ENCODE data around the gene SOX30. TPM values are rescaled to one million over a fixed set of nuclear protein-coding genes. Genes with fewer than 3 reads are reported as not detected.
A peak's percentile ranks its signal among the peaks of the same experiment; 100 is the strongest.
"Not testable (repeated sequence)": the region's sequence is repeated elsewhere in the genome, so short reads cannot be mapped to it uniquely, and the experiment has no call there.

The SOX30 gene
- polyA plus RNA-seq = under 1 TPM; 0.04 to 0.05 TPM

GRCh38 chr5:157652377-157652692, at the start of gene SOX30:
SOX30 (minus strand) TSS chr5:157652438; CDS start chr5:157652078, 360 bp downstream.
- WGBS, 2 donors = 87 to 91% methylated on average over 15 of the region's 15 CpGs
- Histone ChIP-seq H3K4me1 (ENCODE audit: control insufficient read depth in 2 of 2, insufficient read depth in 2 of 2, low read length in 1 of 2) (peaks cover 3 to 8% of the 10 kb centered on the region in 2 donors), H3K4me3 (ENCODE audit: low read depth in 1 of 2, low read length in 2 of 2) (peak within 1 kb of the TSS; percentile 54 to 62), H3K36me3 (ENCODE audit: control insufficient read depth in 2 of 2, insufficient read depth in 2 of 2, low read length in 1 of 2) (no peaks in the 10 kb centered on the region), H3K9me3 (ENCODE audit: control insufficient read depth in 2 of 2, insufficient read depth in 1 of 2, low read depth in 1 of 2, low read length in 1 of 2) (no peaks in the 10 kb centered on the region), H3K27ac (ENCODE audit: low read depth in 2 of 2, low read length in 1 of 2) (peak within 1 kb of the TSS in 1 of 2 donors; percentile 31), H3K27me3 (ENCODE audit: control insufficient read depth in 1 of 2, insufficient read depth in 2 of 2, low read length in 2 of 2) (no peaks in the 10 kb centered on the region)

- 68 to 83% methylated on average over 4 of the region's 4 CpGs for WGBS, 2 donors
- not testable (repeated sequence) for H3K27me3 ChIP-seq (ENCODE audit: control insufficient read depth in 1 of 2, insufficient read depth in 2 of 2, low read length in 2 of 2); H3K4me3 ChIP-seq (ENCODE audit: low read depth in 1 of 2, low read length in 2 of 2); H3K36me3 ChIP-seq (ENCODE audit: control insufficient read depth in 2 of 2, insufficient read depth in 2 of 2, low read length in 1 of 2); H3K9me3 ChIP-seq (ENCODE audit: control insufficient read depth in 2 of 2, insufficient read depth in 1 of 2, low read depth in 1 of 2, low read length in 1 of 2); H3K4me1 ChIP-seq (ENCODE audit: control insufficient read depth in 2 of 2, insufficient read depth in 2 of 2, low read length in 1 of 2); H3K27ac ChIP-seq (ENCODE audit: low read depth in 2 of 2, low read length in 1 of 2)
These were observed 46.4 kb upstream of the SOX30 start for GRCh38 chr5:157698674-157699073.

DNA sequence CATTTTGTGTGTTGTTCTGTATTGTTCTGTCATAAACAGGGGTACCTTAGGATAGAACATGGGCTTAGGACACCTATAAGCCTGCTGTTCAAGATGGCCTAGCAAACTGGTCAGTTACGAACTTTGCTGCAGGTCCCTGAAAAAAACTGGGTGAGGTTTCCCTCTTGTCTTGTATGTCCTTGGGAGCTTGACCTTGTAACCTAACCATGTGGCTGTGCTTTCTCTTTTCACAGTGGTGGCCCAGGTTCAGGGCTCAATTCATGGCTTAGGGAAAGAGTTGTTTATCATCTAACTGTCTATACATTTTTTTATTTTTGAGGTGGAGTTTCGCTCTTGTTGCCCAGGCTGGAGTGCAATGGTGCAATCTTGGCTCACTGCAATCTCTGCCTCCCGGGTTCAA, 43.9 kb upstream of the SOX30 start:
- H3K4me3 ChIP-seq (ENCODE audit: low read depth in 1 of 2, low read length in 2 of 2); H3K27ac ChIP-seq (ENCODE audit: low read depth in 2 of 2, low read length in 1 of 2); H3K36me3 ChIP-seq (ENCODE audit: control insufficient read depth in 2 of 2, insufficient read depth in 2 of 2, low read length in 1 of 2); H3K4me1 ChIP-seq (ENCODE audit: control insufficient read depth in 2 of 2, insufficient read depth in 2 of 2, low read length in 1 of 2); H3K27me3 ChIP-seq (ENCODE audit: control insufficient read depth in 1 of 2, insufficient read depth in 2 of 2, low read length in 2 of 2); H3K9me3 ChIP-seq (ENCODE audit: control insufficient read depth in 2 of 2, insufficient read depth in 1 of 2, low read depth in 1 of 2, low read length in 1 of 2): not testable (repeated sequence)
- 91 to 92% methylated on average over 3 of the region's 3 CpGs for WGBS, 2 donors

- H3K4me1 ChIP-seq (ENCODE audit: control insufficient read depth in 2 of 2, insufficient read depth in 2 of 2, low read length in 1 of 2); H3K27me3 ChIP-seq (ENCODE audit: control insufficient read depth in 1 of 2, insufficient read depth in 2 of 2, low read length in 2 of 2); H3K27ac ChIP-seq (ENCODE audit: low read depth in 2 of 2, low read length in 1 of 2); H3K36me3 ChIP-seq (ENCODE audit: control insufficient read depth in 2 of 2, insufficient read depth in 2 of 2, low read length in 1 of 2); H3K9me3 ChIP-seq (ENCODE audit: control insufficient read depth in 2 of 2, insufficient read depth in 1 of 2, low read depth in 1 of 2, low read length in 1 of 2); H3K4me3 ChIP-seq (ENCODE audit: low read depth in 1 of 2, low read length in 2 of 2): not testable (repeated sequence)
- 85 to 94% methylated on average over 24 to 25 of the region's 25 CpGs for WGBS, 2 donors
These were observed 41.6 kb upstream of the SOX30 start for GRCh38 chr5:157693816-157694215.

GRCh38 chr5:157690690-157691433, 38.6 kb upstream of the SOX30 start:
- Histone ChIP-seq H3K36me3 (ENCODE audit: control insufficient read depth in 2 of 2, insufficient read depth in 2 of 2, low read length in 1 of 2) (no peaks in the 10 kb centered on the region), H3K27me3 (ENCODE audit: control insufficient read depth in 1 of 2, insufficient read depth in 2 of 2, low read length in 2 of 2) (no peaks in the 10 kb centered on the region), H3K9me3 (ENCODE audit: control insufficient read depth in 2 of 2, insufficient read depth in 1 of 2, low read depth in 1 of 2, low read length in 1 of 2) (peaks cover 0 to 3% of the 10 kb centered on the region in 2 donors), H3K4me3 (ENCODE audit: low read depth in 1 of 2, low read length in 2 of 2) (no peak overlapping the region), H3K4me1 (ENCODE audit: control insufficient read depth in 2 of 2, insufficient read depth in 2 of 2, low read length in 1 of 2) (peaks cover 0 to 3% of the 10 kb centered on the region in 2 donors), H3K27ac (ENCODE audit: low read depth in 2 of 2, low read length in 1 of 2) (no peak overlapping the region)
- 72 to 77% methylated on average over 53 of the region's 53 CpGs for WGBS, 2 donors

- no peaks in the 10 kb centered on the region for H3K36me3 ChIP-seq (ENCODE audit: control insufficient read depth in 2 of 2, insufficient read depth in 2 of 2, low read length in 1 of 2)
- 68 to 70% methylated on average over 51 to 52 of the region's 52 CpGs for WGBS, 2 donors
- H3K4me1 ChIP-seq (ENCODE audit: control insufficient read depth in 2 of 2, insufficient read depth in 2 of 2, low read length in 1 of 2) = peaks cover 0 to 3% of the 10 kb centered on the region in 2 donors
- H3K27ac ChIP-seq (ENCODE audit: low read depth in 2 of 2, low read length in 1 of 2) = no peak overlapping the region
- H3K9me3 ChIP-seq (ENCODE audit: control insufficient read depth in 2 of 2, insufficient read depth in 1 of 2, low read depth in 1 of 2, low read length in 1 of 2) = peaks cover 0 to 3% of the 10 kb centered on the region in 2 donors
- no peak overlapping the region for H3K4me3 ChIP-seq (ENCODE audit: low read depth in 1 of 2, low read length in 2 of 2)
- no peaks in the 10 kb centered on the region for H3K27me3 ChIP-seq (ENCODE audit: control insufficient read depth in 1 of 2, insufficient read depth in 2 of 2, low read length in 2 of 2)
These were observed 37.9 kb upstream of the SOX30 start for GRCh38 chr5:157689942-157690689.

DNA sequence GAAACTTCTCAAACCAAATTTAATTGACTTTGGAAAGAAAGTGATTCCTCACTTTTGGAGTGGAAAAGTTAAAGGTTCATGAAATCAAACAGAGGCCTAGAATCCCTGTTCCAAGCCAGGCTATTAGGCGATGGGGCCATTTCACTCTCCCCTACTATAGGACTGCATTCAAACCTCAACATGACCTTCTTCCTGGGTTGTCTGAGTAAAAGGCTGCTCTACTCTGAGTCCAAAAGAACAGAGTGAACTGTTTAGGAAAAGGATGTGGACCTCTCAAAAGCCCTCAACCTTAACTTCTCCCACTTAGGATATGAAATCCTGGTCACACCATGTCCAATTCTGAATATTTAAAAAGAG, 34.9 kb upstream of the SOX30 start:
- WGBS, 2 donors = 91 to 96% methylated on average over 1 of the region's 1 CpG
- Histone ChIP-seq H3K36me3 (ENCODE audit: control insufficient read depth in 2 of 2, insufficient read depth in 2 of 2, low read length in 1 of 2) (no peaks in the 10 kb centered on the region), H3K4me3 (ENCODE audit: low read depth in 1 of 2, low read length in 2 of 2) (no peak overlapping the region), H3K4me1 (ENCODE audit: control insufficient read depth in 2 of 2, insufficient read depth in 2 of 2, low read length in 1 of 2) (peaks cover 0 to 3% of the 10 kb centered on the region in 2 donors), H3K27ac (ENCODE audit: low read depth in 2 of 2, low read length in 1 of 2) (no peak overlapping the region), H3K9me3 (ENCODE audit: control insufficient read depth in 2 of 2, insufficient read depth in 1 of 2, low read depth in 1 of 2, low read length in 1 of 2) (peaks cover 0 to 3% of the 10 kb centered on the region in 2 donors), H3K27me3 (ENCODE audit: control insufficient read depth in 1 of 2, insufficient read depth in 2 of 2, low read length in 2 of 2) (no peaks in the 10 kb centered on the region)

DNA sequence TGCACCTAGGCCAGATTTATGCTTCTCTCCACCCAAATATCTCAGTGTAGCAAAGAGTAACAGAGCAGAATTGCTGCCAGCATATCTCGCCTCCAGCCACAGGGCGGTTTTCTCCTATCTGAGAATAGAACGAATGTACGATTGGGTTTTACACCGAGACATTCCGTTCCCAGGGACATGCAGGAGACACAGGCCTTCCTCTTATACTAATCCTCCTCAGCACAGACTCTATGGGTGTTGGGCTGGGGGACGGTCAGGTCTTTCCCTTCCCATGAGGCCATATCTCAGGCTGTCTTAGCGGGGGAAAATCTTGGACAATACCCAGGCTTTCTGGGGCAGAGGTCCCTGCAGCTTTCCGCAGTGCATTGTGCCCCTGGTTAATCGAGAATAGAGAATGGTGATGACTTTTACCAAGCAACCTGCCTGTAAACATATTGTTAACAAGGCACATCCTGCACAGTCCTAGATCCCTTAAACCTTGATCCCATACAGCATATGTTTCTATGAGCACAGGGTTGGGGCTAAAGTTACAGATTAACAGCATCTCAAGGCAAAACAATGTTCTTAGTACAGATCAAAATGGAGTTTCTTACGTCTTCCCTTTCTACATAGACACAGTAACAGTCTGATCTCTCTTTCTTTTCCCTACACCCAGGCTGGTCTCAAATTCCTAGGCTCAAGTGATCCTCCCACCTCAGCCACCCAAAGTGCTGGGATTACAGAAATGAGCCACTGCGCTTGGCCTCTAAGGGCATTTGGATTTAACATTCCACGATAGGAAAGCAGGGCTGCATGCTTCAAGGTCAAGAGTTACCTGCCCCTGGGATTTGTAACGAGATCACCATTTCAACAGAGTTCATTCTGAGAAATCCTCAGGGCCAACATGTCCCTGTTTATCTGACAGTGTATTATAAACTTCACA, 34.3 kb upstream of the SOX30 start:
- H3K4me1 ChIP-seq (ENCODE audit: control insufficient read depth in 2 of 2, insufficient read depth in 2 of 2, low read length in 1 of 2); H3K27ac ChIP-seq (ENCODE audit: low read depth in 2 of 2, low read length in 1 of 2): not testable (repeated sequence)
- 86% methylated on average over 14 of the region's 14 CpGs for WGBS, 2 donors

DNA sequence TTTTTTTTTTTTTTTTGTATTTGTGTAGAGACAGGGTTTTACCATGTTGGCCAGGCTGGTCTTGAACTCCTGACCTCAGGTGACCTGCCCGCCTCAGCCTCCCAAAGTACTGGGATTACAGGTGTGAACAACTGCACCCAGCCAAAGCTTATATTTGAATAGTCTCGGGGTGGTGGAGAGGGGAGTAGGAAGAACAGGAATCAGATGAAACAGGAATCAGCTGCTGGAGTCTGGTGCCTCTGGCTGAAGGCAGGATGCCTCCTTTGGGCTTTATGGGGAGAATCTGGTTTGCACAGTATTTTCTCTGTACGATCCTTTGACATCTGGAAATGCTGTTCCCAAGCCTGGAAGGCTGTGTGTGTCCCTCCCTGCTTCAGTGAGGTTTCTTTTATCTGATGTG, 30.0 kb upstream of the SOX30 start:
- H3K9me3 ChIP-seq (ENCODE audit: control insufficient read depth in 2 of 2, insufficient read depth in 1 of 2, low read depth in 1 of 2, low read length in 1 of 2) = no peaks in the 10 kb centered on the region
- WGBS, 2 donors = 58 to 72% methylated on average over 3 of the region's 3 CpGs
- H3K36me3 ChIP-seq (ENCODE audit: control insufficient read depth in 2 of 2, insufficient read depth in 2 of 2, low read length in 1 of 2) = no peaks in the 10 kb centered on the region
- H3K4me1 ChIP-seq (ENCODE audit: control insufficient read depth in 2 of 2, insufficient read depth in 2 of 2, low read length in 1 of 2) = no peaks in the 10 kb centered on the region
- no peaks in the 10 kb centered on the region for H3K27me3 ChIP-seq (ENCODE audit: control insufficient read depth in 1 of 2, insufficient read depth in 2 of 2, low read length in 2 of 2)
- no peak overlapping the region for H3K4me3 ChIP-seq (ENCODE audit: low read depth in 1 of 2, low read length in 2 of 2)
- H3K27ac ChIP-seq (ENCODE audit: low read depth in 2 of 2, low read length in 1 of 2) = no peak overlapping the region

More for the DNA sequence above, 34.3 kb upstream of the SOX30 start:
- not testable (repeated sequence) for H3K9me3 ChIP-seq (ENCODE audit: control insufficient read depth in 2 of 2, insufficient read depth in 1 of 2, low read depth in 1 of 2, low read length in 1 of 2); H3K4me3 ChIP-seq (ENCODE audit: low read depth in 1 of 2, low read length in 2 of 2); H3K27me3 ChIP-seq (ENCODE audit: control insufficient read depth in 1 of 2, insufficient read depth in 2 of 2, low read length in 2 of 2); H3K36me3 ChIP-seq (ENCODE audit: control insufficient read depth in 2 of 2, insufficient read depth in 2 of 2, low read length in 1 of 2)
